Measurements from ENCODE around the gene CTDP1.

GRCh38 chr18:79796531-79797405, 117.2 kb downstream of the CTDP1 start:
- TF ChIP-seq CTCF (conservative IDR thresholded peaks at IDR 0.05; ENCODE audit: low read depth, low read length) (no peak), EZH2 (IDR thresholded peaks at IDR 0.05; ENCODE audit: low read length, unreplicated experiment) (no peak)
